ENCODE results near the gene FRMD4A.
"Not testable (repeated sequence)": the region's sequence is repeated elsewhere in the genome, so short reads cannot be mapped to it uniquely, and the experiment has no call there.

The FRMD4A gene

DNA sequence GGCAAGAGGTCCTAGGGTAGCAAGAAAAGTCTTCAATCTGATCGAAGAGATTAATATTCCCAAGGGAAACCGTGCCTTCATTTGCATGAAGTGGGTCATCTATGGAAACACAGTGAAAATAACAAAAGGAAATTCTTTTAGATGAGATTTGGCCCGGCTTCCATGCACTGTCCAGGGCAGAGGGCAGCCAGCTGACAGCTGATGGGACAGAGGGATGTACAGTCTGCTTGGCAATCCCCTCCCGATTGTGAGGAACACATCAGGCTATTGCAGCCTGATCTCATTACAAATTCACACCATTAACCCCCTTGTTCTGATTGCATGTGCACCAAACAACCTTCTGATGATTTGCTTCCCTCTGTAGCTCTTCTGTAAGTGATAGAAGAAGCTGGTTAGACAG is 105.3 kb downstream of the FRMD4A start:
- TF ChIP-seq SP1 (IDR thresholded peaks at IDR 0.05) (no peak), ARNT (IDR thresholded peaks at IDR 0.05) (no peak), SUZ12 (IDR thresholded peaks at IDR 0.05) (no peak), BHLHE40 (IDR thresholded peaks at IDR 0.05; ENCODE audit: borderline replicate concordance) (no peak), ELF4 (IDR thresholded peaks at IDR 0.05) (no peak), TARDBP (IDR thresholded peaks at IDR 0.05) (no peak), LEF1 (IDR thresholded peaks at IDR 0.05; ENCODE audit: borderline replicate concordance) (no peak), NFRKB (IDR thresholded peaks at IDR 0.05) (no peak), CTBP1 (IDR thresholded peaks at IDR 0.05; ENCODE audit: borderline replicate concordance) (no peak), ZNF384 (IDR thresholded peaks at IDR 0.05) (no peak), L3MBTL2 (conservative IDR thresholded peaks at IDR 0.05) (no peak), HDGF (IDR thresholded peaks at IDR 0.05; ENCODE audit: borderline replicate concordance) (no peak), FOXK2 (IDR thresholded peaks at IDR 0.05) (no peak), FOXA1 (IDR thresholded peaks at IDR 0.05) (no peak), FOXM1 (IDR thresholded peaks at IDR 0.05; ENCODE audit: borderline replicate concordance) (no peak)
- TF ChIP-seq, protein P1, sequence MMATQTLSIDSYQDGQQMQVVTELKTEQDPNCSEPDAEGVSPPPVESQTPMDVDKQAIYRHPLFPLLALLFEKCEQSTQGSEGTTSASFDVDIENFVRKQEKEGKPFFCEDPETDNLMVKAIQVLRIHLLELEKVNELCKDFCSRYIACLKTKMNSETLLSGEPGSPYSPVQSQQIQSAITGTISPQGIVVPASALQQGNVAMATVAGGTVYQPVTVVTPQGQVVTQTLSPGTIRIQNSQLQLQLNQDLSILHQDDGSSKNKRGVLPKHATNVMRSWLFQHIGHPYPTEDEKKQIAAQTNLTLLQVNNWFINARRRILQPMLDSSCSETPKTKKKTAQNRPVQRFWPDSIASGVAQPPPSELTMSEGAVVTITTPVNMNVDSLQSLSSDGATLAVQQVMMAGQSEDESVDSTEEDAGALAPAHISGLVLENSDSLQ (IDR thresholded peaks at IDR 0.05) = no peak
- ChIA-PET POLR2A (no interaction called here), CTCF (no interaction called here)
- DNase-seq (ENCODE audit: extremely low spot score) = no peak

DNA sequence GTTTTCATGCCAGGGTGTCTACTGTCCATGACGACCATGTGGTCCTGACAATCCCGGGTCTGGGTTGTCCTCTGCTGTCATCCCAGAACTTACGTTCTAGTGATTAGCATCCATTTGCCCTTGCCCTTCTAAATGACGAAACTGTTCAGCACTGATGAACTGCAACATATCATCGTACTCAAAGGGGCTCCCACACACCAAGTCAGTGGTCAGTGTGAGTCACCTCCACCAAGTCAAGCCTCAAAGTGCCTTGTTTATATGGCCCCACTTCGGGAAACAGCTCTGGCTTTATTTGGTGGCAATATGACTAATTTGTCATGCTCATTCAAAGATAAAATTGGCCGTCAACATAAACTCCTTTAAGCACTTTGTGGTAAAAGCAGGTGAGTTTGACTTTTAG is 110.7 kb downstream of the FRMD4A start:
- ChIA-PET CTCF (no interaction called here), POLR2A (no interaction called here)
- TF ChIP-seq FOXA1 (IDR thresholded peaks at IDR 0.05) (no peak), HDGF (IDR thresholded peaks at IDR 0.05; ENCODE audit: borderline replicate concordance) (no peak), FOXM1 (IDR thresholded peaks at IDR 0.05; ENCODE audit: borderline replicate concordance) (no peak), ARNT (IDR thresholded peaks at IDR 0.05) (no peak), FOXK2 (IDR thresholded peaks at IDR 0.05) (no peak), LEF1 (IDR thresholded peaks at IDR 0.05; ENCODE audit: borderline replicate concordance) (no peak), ELF4 (IDR thresholded peaks at IDR 0.05) (no peak), TARDBP (IDR thresholded peaks at IDR 0.05) (no peak), BHLHE40 (IDR thresholded peaks at IDR 0.05; ENCODE audit: borderline replicate concordance) (no peak), SP1 (IDR thresholded peaks at IDR 0.05) (no peak), L3MBTL2 (conservative IDR thresholded peaks at IDR 0.05) (no peak), ZNF384 (IDR thresholded peaks at IDR 0.05) (no peak), NFRKB (IDR thresholded peaks at IDR 0.05) (no peak), CTBP1 (IDR thresholded peaks at IDR 0.05; ENCODE audit: borderline replicate concordance) (no peak), SUZ12 (IDR thresholded peaks at IDR 0.05) (no peak)
- TF ChIP-seq, protein P1 (IDR thresholded peaks at IDR 0.05) = no peak
- DNase-seq (ENCODE audit: extremely low spot score) = no peak

DNA sequence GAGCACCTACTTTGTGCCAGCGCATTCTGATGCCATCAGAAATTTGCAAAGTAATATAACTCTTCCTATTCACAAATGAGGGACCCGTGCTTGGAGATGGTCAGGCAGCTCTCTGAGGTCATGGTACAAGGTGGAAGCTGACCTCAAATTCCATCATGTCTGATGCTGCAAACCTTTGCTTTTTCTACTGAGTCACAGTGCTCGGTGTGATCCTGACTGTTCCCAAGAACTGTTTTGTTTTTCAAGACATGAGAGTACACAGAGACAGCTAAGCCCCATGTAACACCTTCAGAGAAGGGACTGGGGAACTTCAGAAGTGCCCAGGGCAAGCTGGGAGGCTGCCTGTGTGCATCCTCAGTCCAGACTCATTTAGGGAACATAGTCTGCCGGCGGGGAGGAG is 111.3 kb downstream of the FRMD4A start:
- POLR2A ChIA-PET = no interaction called here
- CTCF ChIA-PET = no interaction called here
- TF ChIP-seq FOXA1 (IDR thresholded peaks at IDR 0.05) (no peak), CTBP1 (IDR thresholded peaks at IDR 0.05; ENCODE audit: borderline replicate concordance) (no peak), LEF1 (IDR thresholded peaks at IDR 0.05; ENCODE audit: borderline replicate concordance) (no peak), BHLHE40 (IDR thresholded peaks at IDR 0.05; ENCODE audit: borderline replicate concordance) (no peak), TARDBP (IDR thresholded peaks at IDR 0.05) (no peak), FOXK2 (IDR thresholded peaks at IDR 0.05) (no peak), SP1 (IDR thresholded peaks at IDR 0.05) (no peak), HDGF (IDR thresholded peaks at IDR 0.05; ENCODE audit: borderline replicate concordance) (no peak), ZNF384 (IDR thresholded peaks at IDR 0.05) (no peak), NFRKB (IDR thresholded peaks at IDR 0.05) (no peak), SUZ12 (IDR thresholded peaks at IDR 0.05) (no peak), FOXM1 (IDR thresholded peaks at IDR 0.05; ENCODE audit: borderline replicate concordance) (no peak)
- TF ChIP-seq, protein P1 (IDR thresholded peaks at IDR 0.05) = no peak
- DNase-seq (ENCODE audit: extremely low spot score) = no peak

DNA sequence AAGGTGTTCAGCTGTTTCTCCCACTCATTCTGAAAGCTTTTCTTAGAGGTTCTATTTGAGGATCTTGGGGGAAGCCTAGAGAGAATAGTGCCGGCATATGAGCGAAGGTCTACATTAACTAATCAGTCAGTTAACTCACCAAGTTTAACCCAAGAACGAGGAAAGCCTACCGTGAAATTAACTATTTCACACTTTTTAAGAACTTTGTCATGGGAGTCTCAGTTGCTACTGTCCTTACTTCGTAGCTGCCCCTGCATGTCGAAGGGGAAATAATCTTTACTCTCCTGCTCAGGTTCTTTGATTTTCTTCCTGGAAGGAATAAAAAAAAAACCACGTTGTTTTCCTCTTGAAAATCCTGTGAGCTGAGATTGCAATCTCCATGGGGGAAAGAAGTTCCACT is 115.1 kb downstream of the FRMD4A start:
- no peak for DNase-seq (ENCODE audit: extremely low spot score)
- TF ChIP-seq L3MBTL2 (conservative IDR thresholded peaks at IDR 0.05) (no peak), HDGF (IDR thresholded peaks at IDR 0.05; ENCODE audit: borderline replicate concordance) (no peak), LEF1 (IDR thresholded peaks at IDR 0.05; ENCODE audit: borderline replicate concordance) (no peak), SP1 (IDR thresholded peaks at IDR 0.05) (no peak), BHLHE40 (IDR thresholded peaks at IDR 0.05; ENCODE audit: borderline replicate concordance) (no peak)
- ChIA-PET CTCF (no interaction called here), POLR2A (no interaction called here)

DNA sequence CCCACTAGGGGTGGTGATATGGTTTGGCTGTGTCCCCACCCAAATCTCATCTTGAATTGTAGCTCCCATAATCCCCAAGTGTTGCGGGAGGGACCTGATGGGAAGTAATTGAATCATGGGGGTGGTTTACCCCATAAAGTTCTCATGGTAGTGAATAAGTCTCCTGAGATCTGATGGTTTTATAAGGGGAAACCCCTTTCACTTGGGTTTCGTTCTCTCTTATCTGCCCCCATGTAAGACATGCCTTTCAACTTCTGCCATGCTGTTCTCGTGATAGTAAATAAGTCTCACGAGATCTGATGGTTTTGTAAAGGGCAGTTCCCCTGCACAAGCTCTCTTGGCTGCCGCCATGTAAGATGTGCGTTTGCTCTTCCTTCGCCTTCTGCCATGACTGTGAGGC is 117.0 kb downstream of the FRMD4A start:
- POLR2A ChIA-PET; DNase-seq (ENCODE audit: extremely low spot score): not testable (repeated sequence)
- CTCF ChIA-PET = interaction anchor here (1.3 kb wide), 1 partner anchor 13 kb away, joined by 5 read pairs; no protein-coding TSS in a partner anchor

DNA sequence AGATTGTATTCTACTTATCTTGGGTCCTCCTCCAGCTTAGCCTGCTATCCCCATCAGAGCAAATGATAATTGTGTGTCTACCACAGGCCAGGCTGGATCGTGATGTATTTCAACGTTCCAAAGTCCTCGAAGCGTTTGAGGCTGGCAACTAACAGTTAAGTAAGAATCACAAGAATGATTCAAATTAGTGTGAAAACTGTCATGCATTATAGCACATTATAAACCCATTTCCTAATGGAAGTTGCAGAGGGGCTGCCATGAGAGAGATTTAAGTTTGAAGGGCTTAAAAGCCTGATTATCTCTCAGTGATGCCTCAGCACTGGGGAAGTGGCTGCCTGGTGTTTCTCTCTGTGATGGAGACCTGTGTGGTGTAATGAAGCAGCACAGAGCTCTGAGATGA is 119.1 kb downstream of the FRMD4A start:
- POLR2A ChIA-PET = no interaction called here
- TF ChIP-seq ARNT (IDR thresholded peaks at IDR 0.05) (no peak), LEF1 (IDR thresholded peaks at IDR 0.05; ENCODE audit: borderline replicate concordance) (no peak), HDGF (IDR thresholded peaks at IDR 0.05; ENCODE audit: borderline replicate concordance) (no peak), L3MBTL2 (conservative IDR thresholded peaks at IDR 0.05) (no peak), CTBP1 (IDR thresholded peaks at IDR 0.05; ENCODE audit: borderline replicate concordance) (no peak), TARDBP (IDR thresholded peaks at IDR 0.05) (no peak), SUZ12 (IDR thresholded peaks at IDR 0.05) (no peak), SP1 (IDR thresholded peaks at IDR 0.05) (no peak), NFRKB (IDR thresholded peaks at IDR 0.05) (no peak), BHLHE40 (IDR thresholded peaks at IDR 0.05; ENCODE audit: borderline replicate concordance) (no peak), FOXK2 (IDR thresholded peaks at IDR 0.05) (no peak)
- TF ChIP-seq, protein P1 (IDR thresholded peaks at IDR 0.05) = no peak
- CTCF ChIA-PET = interaction anchor here (0.9 to 1.8 kb wide), 2 partner anchors 11 to 15 kb away, joined by 3 to 9 read pairs; no protein-coding TSS in a partner anchor
- no peak for DNase-seq (ENCODE audit: extremely low spot score)
